Adrenal gland (tissue), 5 donors: ENCODE data around the gene GPR158.

Experiments used
- CTCF ChIP-seq, 6 experiments: fragments of 450-650 bp in 4 of 6; fragments of 200-600 bp in 2 of 6; sonication (generic) in 1 of 6; IDR thresholded peaks; 1 replicate in 5 of 6; 2 replicates in 1 of 6; pipeline versions ENCODE4 v1.5.1 to v1.8.0; 2016 to 2021; ENCODE audit warnings: antibody characterized with exemption in 6 of 6, mild to moderate bottlenecking in 2 of 6, moderate library complexity in 1 of 6
- POLR2A ChIP-seq, 2 donors: fragments of 450-650 bp; IDR thresholded peaks; one replicate each; pipeline ENCODE4 v1.6.1; 2017; ENCODE audit warnings: antibody characterized with exemption in 2 of 2, mild to moderate bottlenecking in 2 of 2, moderate library complexity in 1 of 2
- donor health status: DM: no; HTN: no; CAD: no.

- TF ChIP-seq CTCF (IDR thresholded peaks at IDR 0.05) (no peak), POLR2A (IDR thresholded peaks at IDR 0.05) (no peak)
Measured at GRCh38 chr10:25547382-25547781, 372.6 kb downstream of the GPR158 start.
